GM19397 (cell line): ENCODE measurements around the gene DBN1.
"Not testable (repeated sequence)": the region's sequence is repeated elsewhere in the genome, so short reads cannot be mapped to it uniquely, and the experiment has no call there.

Experiments used
- ATAC-seq: cut with Tn5 transposase; IDR thresholded peaks from one replicate; pipeline ENCODE4 v1.9.1; 2021; ENCODE audit warnings: mild to moderate bottlenecking, moderate library complexity; ENCODE audit not compliant: unreplicated experiment

DBN1 gene

GRCh38 chr5:177431317-177432142, 41.9 kb downstream of the DBN1 start:
- peak; percentile 45 for ATAC-seq

- no peak for ATAC-seq
Measured at GRCh38 chr5:177430972-177431316, 42.5 kb downstream of the DBN1 start.

DNA sequence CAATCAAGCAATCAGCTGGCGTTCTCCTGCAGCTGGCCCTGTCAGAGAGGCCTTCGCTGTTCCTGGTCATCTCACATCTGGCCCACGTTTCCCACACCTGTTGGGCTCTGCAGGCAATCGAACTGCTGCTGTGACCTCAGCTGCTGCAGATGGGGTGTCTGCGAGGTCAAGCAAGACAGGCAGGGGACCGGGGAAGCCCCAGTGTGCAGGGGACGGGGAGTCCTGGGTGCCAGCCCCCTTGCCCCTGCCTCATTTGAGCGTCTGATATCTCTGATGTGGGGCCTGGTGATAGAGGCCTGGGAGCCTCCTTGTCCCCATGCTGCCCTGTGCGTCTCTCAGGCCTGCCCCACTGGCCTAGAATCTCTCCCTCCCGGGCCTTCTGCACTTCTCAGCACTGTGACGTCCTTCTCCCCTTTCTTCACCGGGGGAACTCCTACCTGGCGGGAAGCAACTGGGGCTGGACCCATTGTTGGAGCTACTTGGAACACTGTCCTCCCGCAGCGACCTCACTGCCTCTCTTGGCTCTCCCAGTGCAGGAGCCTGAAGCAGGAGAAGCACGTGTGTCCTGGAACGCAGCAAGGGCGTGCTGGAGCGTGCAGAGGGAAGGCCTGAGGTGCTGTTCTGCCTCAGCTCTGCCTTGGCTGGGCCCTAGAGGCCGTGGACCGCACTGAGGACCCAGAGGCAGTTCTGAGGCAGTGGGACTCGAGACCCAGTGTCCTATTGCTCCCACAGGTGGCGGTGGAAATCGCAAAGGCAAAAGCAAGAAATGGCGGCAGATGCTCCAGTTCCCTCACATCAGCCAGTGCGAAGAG, 43.1 kb downstream of the DBN1 start:
- ATAC-seq = no peak

DNA sequence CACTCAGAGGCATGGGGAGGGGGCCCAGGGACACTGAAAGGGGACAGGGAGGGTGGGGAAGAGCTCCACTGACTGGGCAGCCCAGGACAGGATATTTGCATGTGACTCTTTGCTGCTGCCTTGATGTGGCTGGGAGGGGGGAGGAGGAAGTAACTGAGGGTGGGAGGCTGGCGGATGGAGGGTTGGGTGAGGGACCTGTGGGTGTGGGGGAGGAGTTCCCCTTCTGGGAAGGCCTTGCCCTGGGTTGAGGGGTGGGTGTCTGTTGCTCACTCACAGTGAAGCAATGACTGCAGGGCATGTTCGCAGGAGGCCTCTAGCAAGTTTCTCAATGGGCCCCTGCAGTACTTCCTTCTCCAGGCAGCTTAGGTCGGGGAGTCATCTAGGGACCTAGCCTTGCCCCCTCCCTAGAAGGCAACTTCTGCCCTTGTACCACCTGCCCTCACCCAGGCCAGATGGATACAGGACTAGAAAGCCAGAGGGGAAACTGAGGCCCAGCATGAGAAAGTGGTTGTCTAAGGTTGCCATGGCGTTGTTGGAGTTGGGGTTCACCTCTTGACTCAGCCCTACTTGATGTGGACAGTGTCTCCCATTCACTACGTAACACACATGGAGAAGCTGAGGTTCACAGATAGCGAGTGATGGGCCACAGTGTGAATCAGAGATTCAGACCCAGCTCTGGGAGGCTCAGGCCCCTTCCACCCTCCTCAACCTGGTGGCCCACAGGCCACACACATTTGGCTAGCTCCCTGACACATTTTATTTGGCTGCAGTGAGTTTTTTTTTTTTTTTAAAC, 44.0 kb downstream of the DBN1 start:
- ATAC-seq = no peak

DNA sequence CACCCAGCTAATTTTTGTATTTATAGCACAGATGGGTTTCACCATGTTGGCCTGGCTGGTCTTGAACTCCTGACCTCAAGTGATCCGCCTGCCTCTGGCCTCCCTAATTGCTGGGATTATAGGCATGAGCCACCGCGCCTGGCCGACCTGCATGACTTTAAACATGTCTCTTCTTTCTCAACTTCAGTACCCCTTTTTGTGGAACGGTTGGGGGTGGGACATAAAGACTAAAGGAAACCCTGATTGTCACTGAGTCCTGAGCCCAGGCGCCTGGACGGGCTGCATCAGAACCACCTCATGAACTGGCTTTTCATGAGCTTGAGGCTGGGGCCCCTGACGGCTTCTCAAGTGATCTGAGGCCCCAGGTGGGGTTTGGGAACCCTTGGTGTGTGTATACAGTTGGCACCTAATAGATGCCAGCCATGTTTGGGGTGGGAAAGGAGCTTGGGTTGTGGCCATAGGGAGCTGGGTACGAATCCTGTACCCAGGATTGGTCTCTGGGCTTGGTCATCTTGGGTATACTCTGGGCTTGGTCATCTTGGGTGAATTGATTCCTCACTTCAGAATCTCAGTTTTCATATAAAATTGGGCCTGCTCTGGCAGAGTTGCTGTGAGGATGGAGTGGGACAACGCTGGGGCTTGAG, 44.7 kb downstream of the DBN1 start:
- no peak for ATAC-seq

DNA sequence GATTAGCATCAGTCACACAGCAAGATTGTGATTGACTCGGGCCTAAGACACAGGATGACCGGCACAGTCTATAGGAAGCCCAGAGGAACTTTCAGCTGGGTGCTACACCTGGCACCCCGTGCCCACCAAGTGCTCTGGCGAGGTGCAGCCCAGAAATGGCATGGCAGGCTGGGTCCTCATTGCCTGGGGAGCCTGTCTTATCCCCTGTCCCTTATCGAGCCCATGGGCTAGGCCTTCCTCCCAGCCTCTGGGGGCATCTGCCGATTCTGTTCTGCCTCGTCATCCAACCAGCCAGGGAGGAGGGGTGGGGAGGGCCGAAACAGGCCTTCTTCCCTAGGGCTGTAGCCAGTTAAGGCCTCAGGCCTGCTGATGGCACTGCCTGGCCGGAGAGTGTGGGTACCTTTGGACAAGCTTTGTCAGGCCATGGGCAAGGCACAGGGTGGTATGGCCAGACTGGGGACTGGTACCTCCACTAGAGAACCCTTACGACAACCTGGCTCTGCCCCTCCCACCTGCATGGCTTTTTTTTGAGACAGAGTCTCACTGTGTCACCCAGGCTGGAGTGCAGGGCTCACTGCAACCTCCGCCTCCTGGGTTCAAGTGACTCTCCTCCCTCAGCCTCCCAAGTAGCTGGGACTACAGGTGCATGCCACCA, 45.4 kb downstream of the DBN1 start:
- no peak for ATAC-seq

GRCh38 chr5:177427211-177427822, 46.1 kb downstream of the DBN1 start:
- no peak for ATAC-seq

- ATAC-seq = peak; percentile 54
Measured at GRCh38 chr5:177426566-177427210, 46.7 kb downstream of the DBN1 start, which contains the start of gene GRK6. Gene GRK6, plus strand, starts transcription at chr5:177426676. Its CDS starts 170 bp downstream, at chr5:177426846.

DNA sequence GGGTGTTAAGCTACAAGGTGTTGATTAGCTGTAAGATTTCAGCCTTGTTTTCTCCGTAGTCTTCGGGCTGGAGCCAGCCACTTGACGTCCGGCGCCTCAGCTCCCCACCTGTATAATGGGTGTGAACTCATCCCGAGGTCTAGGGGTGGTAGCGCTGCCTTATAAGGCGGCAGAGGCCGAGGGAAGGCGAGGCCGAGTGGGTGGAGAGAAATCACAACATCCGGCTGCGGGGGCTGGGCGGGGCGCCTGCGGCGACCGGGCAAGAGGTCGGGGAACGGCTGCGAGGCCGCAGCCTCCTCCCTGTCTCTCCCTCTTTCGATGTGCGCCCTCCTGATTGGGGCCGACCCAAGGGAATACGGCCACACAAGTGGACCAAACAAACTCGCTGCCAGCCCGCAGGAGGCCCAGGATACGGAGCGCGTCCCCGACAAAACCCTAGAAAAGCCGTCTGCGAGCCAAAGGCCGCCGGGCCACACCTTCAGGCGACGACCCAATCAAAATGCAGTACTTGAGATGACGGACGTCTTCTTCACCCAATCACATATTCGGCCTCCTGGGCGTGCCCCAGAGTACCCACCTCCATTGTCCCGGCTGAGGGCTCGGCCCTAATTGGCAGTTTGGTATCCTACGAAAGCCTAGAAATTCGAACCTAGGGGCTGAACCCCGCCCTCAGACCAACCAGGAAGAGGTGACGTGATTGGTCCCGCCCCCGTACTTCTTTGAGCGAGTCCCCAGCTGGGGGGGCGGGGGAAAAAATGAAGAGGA, 47.5 kb downstream of the DBN1 start:
- ATAC-seq = peak; percentile 72

GRCh38 chr5:177425196-177425800, 48.1 kb downstream of the DBN1 start:
- no peak for ATAC-seq

DNA sequence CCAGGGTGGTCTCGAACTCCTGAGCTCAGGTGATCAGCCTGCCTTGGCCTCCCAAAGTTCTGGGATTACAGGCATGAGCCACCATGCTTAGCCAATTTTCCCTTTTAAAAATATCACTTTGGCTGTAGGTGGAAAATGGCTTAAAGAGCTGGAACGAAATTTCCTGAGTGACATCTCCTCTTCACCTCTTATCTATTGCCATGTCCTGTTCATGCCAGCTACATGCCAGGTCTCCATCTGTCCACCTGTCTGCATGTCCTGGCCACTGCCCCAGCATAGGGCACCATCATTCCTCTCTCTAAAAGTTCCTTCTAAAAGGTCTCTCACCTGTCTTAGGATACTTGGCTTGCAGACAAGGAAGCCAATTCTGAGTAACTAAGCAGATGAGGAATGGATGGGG, 49.8 kb downstream of the DBN1 start:
- ATAC-seq = no peak

- no peak for ATAC-seq
Measured at GRCh38 chr5:177421062-177421798, 52.2 kb downstream of the DBN1 start.

- ATAC-seq = not testable (repeated sequence)
Measured at GRCh38 chr5:177420472-177420871, 53.0 kb downstream of the DBN1 start.

- ATAC-seq = no peak
Measured at GRCh38 chr5:177419046-177419445, 54.4 kb downstream of the DBN1 start.

DNA sequence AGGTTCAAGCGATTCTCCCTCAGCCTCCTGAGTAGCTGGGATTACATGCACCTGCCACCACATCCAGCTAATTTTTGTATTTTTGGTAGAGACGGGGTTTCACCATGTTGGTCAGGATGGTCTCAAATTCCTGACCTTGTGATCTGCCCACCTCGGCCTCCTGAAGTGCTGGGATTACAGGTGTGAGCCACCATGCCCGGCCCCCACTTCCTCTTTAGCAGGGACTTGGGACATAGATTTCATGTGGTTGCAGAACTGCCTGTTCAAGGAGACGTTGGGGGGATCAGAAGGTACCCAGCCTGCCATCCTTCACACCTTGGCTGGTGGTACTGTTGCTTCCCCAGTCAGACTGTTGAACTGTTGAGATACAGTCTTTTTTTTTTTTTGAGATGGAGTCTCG, 56.4 kb downstream of the DBN1 start:
- not testable (repeated sequence) for ATAC-seq

DNA sequence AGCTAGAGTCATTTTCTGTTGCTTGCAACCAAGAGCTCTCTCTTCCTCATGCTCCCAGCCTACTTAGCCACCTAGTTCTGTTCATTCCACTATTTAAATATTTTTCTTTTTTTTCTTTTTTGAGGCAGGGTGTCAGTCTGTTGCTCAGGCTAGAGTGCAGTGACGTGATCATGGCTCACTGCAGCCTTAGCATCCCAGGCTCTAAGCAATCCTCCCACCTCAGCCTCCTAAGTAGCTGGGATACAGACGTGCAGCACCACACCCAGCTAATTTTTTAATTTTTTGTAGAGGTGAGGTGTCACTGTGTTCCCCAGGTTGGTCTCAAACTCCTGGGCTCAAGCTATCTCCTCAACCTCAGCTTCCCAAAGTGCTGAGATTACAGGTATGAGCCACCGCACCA, 59.0 kb downstream of the DBN1 start:
- ATAC-seq = no peak

DNA sequence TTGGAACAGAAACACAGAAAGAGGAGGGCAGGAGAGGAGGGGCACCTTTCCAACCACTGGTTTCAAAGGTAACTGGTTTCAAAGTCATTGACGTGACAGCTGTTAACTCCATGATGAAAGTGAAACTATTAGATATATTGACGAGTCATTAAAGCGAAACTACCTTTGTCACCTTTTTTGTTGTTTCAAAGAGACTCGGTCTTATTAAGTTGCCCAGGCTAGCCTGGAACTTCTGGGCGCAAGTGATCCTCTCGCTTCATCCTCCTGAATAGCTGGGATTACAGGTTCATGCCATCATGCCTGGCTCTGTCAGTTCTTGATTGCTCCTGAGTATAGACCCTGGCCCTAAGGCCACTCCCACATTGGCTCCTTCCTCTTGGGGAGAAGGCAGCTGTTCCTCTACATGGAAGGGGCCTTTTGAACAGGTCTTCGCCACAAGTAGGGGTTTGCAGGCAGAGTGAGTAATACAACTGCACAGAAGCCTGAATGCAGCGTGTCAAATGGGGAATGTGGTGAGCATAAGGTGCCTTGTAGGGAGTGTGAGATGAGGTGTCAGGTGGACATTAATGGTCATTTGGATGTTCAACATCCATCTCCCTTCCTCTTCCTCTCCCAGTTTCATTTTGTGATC, 60.7 kb downstream of the DBN1 start:
- no peak for ATAC-seq
